GM03348 (cell line): ENCODE measurements around the gene CD82.
A peak's percentile ranks its signal among the peaks of the same experiment; 100 is the strongest.

ENCODE experiments used
- DNase-seq: peaks from one replicate; pipeline ENCODE4 v3.0.0; 2012; ENCODE audit warnings: low spot score

Gene CD82

DNA sequence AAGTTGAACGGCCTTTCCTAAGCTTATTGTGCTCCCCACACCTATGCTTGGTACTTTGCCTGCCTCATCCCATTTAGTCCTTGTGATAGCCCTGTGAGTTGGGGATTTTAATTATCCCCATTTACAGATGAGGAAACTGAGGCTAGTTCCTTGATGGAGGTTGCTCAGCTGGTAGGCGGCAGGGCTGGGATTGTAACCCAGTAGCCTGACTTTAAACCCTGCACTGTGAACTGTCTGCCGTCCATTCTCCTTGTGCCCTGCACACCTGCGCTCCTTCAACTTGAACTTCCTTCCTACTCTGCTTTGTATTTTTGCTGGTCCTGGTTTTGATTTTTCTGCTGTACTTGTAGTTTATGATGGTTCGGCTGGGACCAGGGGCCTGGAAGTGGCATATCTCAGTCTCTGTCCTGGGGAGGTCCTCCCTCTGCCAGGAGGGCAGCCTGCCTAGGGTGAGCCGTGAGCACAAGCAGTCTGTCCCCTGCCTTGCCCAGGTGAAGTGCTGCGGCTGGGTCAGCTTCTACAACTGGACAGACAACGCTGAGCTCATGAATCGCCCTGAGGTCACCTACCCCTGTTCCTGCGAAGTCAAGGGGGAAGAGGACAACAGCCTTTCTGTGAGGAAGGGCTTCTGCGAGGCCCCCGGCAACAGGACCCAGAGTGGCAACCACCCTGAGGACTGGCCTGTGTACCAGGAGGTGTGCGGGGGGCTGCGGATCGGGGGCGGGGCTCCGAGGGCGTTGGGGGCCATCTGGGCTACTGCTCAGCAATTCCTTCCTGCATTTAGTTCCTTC lies 52.4 kb downstream of the CD82 start:
- no peak for DNase-seq

DNA sequence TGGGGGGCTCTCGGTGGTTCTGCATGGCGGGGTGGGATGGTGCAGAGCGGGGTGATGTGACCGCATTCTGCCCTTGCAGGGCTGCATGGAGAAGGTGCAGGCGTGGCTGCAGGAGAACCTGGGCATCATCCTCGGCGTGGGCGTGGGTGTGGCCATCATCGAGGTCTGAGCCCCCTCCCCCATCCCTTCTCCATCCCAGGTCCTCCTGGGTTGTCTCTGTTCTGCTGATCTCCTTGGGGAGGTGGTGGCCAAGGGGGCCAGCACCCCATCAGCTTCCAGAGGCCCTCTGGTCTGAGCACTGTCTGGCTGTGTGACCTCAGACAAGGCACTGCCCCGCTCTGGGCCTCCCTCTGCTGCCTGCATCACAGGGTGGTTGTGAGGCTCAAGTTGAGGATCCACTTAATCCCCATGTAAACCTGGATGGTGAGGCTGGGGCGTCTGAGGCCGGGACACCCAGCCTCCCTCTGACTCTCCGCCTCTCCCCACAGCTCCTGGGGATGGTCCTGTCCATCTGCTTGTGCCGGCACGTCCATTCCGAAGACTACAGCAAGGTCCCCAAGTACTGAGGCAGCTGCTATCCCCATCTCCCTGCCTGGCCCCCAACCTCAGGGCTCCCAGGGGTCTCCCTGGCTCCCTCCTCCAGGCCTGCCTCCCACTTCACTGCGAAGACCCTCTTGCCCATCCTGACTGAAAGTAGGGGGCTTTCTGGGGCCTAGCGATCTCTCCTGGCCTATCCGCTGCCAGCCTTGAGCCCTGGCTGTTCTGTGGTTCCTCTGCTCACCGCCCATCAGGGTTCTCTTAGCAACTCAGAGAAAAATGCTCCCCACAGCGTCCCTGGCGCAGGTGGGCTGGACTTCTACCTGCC lies 53.3 kb downstream of the CD82 start:
- DNase-seq = no peak

DNA sequence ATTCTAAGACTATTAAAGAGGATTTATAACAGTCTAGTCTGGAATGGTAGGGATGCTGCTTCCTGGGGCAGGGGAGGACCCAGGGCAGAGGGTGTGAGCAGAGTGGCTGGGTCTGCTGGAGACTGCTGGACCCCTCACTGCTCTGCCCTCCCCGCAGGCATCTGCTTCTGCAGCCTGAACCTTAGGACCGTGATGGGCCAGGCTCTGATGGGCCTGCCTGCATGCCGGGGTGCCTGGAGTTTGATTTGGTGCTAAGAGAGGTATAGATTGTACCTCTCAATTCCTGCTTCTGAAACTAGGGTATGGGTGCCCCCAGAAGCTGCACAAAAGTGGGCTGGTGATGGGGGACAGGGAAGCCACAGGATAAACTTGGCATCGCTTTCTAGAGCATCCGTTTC lies 54.9 kb downstream of the CD82 start:
- no peak for DNase-seq

DNA sequence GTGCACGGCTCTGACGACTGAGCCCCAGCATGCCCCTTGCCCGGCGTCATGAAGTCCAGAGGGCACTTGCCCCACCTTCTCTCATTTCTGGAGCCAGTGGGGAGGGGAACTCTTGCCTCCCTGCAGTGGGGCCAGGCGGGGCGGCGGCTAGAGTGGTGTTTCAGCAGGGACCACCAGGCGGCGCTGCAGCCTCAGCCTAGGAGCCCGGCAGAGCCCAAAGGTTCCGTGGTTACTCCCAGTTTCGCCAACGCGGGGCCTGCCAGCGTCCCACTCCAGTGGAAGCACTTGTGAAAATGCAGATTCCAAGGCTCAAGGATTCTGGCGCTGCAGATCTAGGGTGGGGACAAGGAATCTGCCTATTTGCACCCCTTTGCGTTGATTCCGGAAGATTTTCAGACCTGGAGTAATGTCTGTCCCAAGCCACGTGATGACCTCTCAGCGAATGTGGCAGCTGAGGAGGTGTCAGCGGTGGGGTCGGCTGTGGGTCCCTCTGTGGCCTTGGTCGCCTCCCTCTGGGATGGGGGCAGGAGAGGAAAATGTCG lies 55.7 kb downstream of the CD82 start:
- peak; percentile 93 for DNase-seq

DNA sequence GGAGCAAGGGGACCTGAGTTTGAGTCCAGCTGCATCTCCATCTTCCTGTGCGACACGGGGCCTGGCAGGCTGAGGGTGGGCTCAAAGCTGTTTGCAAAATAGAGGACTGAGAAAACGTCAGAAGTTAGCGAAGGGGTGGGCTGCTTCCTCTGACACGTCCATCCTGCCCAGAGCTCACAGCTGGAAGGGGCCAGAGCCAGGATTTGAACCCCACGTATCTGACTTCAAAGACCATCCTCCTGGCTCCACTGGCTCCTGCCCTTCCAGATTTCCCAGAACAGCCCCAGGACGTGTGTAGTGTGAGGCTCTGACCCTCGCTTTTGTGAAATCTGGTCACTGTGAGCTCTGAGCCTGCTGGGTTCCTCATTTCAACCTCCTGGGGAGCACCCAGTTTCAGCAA lies 56.3 kb downstream of the CD82 start:
- DNase-seq = no peak

DNA sequence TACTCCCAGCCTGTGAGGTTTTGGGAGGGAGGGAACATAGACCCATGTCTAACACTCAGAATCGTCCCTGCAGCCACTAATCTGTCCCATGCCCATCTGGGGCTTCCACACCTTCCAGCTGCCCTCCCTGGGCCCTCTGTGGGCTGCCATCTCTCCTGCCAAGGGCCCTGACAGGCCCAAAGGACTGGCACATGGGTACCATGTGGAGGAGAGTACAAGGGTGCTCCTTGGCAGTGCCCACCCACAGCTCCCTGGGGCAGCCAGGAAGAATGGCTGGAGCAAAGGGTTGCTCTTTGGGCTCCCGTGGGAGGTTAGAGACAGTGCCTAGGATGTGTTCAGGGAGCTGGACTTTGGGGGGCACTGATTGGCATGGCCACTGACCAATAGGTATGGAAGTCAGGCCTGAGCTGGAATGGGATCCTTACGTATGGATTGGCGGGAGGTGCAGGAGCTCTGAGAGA lies 56.8 kb downstream of the CD82 start:
- DNase-seq = no peak

DNA sequence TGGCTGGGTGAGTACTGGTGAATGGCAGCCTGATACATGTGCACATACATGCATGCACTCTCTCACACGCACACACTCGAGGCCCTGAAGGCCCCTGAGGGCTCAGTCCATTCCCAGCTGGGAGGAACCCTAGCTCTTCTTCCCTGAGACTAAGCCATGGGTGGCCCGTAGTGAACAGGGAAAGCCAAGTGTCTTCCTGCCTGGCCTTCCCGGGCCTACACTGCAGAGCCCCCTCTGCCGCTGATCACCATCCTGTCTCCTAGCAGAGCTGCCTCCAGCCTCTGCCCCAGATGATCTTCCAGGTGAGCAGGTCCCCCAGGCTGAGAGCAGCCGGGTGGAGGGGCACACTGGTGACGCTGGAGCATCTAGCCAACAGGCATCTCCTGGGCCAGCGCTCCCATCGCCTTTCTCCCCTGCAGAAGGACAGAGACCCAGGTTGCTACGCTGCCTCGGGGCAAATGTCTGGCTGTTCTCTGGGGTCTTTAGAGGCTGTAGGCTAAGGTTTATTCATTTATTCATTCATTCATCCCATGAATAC lies 57.3 kb downstream of the CD82 start:
- no peak for DNase-seq

DNA sequence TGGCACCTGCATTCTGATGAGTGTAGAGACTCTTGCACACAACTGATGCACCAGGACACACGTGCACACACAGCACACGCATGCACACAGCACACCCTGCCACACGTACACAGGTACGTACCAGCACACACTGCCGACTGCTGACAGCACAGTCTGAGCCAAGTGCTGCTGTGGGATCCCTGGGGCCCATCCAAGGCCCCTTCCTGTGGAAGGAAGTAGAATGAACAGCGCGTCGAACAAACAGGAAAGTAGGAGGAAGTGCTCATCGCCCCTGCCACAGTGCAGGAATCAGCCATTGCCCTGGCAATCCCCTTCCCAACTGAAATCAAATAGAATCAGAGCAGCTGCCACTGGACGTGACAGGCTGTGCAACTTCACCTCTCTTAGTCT lies 57.9 kb downstream of the CD82 start:
- DNase-seq = no peak

DNA sequence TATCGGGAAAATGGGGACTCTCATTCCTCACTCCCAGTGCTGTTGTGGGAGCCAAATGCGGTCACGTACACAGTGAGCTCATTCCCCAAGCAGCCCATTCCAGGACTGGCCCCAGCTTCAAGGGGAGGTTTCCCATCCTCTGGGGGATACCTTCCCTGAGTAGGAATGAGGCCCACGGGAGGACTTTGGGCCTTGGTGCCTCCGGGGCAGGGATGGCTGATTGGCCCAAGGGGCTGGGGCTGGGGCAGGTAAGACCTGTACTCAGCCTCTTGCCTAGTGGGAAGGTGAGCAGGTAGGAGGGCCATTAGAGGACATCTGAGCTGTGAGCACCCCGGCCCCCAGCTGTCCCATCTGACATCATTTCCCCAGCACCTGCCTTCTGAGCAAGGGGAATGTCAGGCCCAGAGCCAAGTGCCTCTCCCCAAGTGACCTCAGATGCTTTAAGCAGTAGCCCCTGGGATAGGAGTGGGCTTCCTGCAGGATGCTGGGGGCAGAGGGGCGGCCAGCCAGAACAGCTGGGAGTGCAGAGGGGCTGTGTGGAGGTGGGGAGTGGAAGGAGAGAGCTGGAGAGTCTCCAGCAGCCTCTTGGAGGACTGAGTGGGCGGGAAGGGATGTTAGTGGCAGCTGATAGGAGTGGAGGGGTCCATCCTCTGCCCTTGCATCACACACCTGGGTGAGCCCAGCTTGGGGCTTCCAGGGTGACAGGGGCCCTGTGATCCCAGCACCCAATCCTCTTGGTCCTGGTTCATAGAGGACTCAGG lies 58.4 kb downstream of the CD82 start:
- DNase-seq = no peak

DNA sequence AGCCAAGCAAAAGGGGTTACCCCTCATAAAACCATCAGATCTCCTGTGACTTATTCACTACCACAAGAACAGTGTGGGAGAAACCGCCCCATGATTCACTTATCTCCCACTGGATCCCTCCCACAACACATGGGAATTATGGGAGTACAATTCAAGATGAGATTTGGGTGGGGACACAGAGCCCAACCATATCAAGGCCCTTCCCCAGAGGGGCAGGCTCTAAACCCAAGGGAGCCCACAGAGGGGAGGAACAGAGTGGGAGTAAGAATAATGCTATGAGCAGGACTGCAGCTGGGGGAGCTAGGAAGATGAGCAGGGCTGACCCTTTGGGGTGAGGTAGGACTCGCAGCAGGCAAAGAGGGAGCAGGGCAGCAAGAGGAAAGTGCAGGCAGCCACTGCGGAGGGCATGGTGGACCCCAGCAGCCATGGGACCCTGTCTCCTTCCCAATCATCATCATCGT lies 59.3 kb downstream of the CD82 start:
- peak; percentile 3 for DNase-seq

DNA sequence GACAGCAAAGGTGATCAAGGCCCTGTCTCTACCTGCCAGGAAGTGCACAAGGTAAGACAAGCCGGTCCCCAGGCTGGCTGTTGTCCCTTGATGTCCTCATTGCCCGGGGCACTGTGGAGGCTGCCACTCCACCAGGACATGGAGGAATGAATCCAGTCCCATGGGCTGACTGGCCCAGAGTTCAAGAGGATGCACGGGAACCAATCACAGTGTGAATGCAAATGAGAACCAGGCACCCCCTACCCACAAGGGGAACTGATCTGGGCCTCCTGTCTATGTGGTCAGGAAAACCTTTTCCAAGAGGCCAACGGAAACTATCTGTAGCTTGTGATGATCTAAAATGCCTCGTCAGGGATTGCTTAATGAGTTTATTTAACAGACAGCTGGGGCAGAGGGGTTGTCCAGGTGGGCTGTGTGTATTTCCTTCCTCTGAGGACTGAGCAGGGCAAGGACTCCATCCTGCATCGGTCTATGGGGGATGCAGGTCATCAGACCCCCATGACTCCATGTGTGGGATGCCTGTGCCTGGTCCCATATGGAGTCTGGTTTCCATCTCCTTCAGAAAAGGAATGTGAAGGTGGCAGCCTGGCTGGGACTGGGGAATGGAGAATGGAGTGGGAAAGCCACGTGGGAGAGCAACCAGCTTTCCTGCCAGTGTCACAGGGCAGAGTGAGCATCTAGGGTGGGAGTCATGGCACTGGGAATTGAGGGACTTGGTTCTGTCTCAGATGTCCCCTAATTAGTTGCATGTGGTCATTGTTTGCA lies 60.5 kb downstream of the CD82 start:
- no peak for DNase-seq

DNA sequence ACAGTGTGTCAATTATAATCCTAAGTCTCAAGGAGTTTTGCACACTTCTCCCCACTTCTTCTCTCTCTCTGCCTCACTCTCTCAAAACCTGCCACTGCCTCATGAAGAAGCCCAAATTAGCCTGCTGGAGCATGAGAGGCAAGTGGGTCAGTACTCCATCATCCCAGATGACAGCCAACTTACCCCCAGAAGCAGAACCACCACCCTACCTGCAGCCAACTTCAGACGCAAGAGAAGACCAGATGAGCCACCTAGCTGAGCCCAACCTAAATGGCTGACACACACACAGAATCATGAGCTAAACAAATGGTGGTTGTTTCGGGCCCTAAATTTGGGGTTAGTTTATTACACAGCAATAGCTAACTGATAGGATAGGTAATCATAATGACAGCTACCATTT lies 61.2 kb downstream of the CD82 start:
- DNase-seq = no peak

DNA sequence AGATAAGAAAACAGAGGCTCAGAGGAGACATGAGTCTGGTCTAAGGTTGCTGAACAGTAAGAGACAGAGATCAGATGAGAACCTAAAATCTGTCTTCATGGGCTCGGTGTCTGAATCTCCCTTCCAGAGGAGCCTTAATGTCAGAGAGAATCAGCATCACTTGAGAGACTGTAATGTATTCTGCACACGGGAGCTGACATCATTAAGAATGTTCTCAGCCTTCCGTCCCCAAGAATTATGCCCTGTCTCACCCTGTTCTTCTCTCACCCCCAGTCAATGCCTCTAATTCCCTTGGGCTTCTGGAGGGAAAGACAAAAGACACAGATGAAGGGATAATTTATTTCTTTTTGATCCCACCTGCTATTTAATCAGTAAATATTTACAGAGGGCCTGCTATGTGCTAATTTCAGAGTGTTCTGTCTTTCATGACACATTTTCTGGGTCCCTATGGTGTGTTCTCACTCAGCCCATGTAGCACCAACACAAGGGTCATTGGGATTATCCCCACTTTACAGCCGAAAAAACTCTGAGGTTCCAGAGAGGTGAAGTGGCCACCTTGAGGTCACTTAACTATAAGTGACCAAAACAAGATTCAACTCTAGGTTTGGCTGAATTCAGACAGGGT lies 61.8 kb downstream of the CD82 start:
- no peak for DNase-seq

DNA sequence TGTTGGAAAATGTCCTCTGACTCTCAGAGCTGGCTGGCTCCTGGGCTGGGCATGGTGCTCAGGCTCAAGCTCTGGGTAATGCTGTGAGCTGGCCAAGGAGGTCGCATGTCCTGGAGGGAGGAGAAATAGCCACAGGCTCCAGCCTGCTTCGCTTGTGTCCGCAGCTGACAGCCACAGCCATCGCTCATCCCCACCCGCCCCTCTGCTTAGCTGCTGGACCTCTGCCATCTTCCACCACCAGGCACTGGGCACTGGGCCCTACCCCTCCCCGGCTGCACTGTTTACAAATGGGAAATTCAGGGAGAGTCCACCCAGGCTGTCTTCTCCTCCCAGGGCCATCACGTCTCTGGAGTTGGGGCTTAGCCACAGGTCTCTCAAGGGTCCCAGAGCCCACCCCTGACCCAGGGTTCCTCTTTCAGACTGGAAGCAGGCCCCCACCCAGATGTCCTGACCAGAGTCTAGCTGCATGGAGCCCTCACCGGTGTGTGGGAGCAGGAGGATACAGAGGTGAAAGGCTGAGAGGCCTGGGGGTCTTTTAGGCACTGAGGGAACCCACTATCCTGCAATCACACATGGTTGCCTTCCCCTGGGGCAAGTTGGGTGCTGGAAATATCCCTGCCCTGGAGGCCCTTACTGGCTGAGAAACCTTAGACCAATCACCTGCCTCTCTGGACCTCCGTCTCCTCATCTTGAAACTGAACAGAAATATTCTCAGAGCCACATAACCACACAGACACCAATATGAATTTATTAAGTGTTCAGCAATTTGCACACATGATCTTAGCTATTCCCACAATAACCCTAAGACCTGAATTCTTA lies 62.7 kb downstream of the CD82 start:
- DNase-seq = peak; percentile 50

DNA sequence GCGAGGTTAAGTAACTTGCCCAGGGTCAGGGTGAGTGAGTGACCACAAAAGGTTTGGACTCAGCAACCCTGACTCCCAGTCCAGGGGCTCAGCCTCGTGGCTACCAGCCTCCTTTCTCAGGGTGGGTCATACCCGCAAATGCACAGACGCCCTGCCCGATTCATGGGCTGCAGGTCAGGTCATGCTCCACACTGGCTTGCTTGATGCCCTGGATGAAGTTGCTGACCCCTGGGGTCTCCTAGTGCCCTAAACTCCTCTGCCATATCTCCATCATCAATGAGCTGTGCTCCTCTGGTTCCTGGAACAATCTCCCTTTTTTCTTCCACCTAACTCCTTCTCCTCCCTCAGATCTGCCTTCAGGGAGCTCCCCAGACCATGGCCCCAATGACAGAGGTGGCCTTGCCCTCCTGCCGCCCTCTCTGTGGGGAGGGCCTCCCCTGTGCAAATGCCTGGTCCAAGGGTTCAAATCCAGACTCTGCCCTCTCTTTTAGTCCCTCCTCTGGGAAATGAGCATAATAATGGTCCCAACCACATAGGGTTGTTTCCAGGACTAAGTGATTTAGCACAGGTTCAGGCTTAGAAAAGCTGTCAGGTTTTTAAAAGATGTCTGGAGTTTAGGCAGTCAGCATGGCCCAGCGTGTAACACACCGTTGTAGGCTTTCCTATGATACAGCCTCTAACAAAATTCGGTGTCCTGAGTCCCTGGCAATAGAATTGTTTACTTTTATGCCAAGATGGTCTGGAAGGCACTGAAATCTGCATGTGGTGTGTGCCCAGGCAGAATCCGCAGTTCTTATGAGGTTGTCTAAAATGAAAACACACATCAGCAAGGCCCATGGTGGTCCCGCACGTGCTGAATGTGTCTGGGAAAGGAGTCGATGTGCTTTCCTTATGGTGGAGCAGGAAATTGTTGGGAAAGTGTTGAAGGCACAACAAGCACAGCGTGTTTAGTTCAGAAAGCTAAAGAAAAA lies 63.6 kb downstream of the CD82 start:
- DNase-seq = peak; percentile 1

DNA sequence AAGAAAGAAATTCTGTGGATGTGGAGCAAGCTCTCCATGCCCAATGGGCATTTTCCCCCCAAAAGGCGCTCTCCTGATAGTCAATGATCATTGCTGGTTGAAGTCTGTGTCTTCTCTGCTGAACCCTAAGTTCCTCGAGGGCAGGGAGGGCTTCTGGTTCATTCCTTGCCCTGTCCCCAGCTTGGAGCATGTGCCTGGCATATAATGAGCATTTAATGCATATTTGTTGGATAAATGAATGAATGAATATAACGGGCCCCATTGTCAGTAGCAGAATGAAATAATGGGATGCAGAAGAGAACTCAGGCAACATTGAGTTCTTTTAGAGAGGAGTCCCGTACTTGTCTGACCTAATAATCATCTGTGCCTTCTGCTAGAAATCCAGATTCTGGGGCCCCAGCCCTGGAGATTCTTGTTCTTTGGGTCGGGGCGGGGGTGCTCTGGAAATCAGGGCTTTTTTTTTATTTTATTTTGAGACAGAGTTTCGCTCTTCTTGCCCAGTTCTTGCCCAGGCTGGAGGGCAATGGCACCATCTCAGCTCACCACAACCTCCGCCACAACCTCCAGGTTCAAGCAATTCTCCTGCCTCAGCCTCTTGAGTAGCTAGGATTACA lies 64.4 kb downstream of the CD82 start:
- DNase-seq = no peak

DNA sequence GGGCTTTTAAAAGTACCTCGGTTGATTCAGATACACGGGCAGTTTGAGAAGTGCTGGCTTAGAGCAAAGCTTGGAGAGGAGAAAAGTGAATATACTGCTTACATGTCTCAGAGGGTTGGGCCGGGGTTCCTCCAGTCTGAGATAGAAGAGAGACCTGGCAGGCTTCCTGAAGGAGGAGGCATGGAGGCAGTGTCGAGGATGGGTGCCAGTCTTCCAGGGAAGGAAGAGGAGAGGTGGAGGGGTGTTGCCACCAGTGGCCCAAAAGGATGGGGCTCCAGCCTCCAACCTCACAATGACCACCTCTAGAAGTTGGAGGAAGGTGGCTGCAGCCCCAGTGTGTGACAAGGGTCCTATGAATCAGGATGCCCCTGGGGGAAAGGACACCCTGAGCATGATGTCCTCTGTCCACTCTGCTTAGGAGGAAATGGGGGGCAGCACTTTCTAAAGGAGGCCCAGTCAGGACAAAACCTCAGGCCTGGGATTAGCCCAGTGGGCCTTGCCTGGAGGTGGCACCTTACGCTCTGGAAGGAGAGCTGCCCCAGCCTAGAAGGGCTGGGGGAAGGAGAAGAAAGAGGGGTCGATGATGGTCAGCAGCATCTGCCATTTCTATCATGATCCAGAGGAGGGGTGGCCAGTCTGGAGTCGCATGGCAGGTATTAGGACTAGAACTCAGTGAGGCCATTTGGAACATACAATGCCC lies 65.2 kb downstream of the CD82 start:
- peak; percentile 2 for DNase-seq
